Stomach smooth muscle (tissue), 2 donors: ENCODE measurements around the gene PSMB7.

Source experiments
- H3K27ac ChIP-seq: one replicate; pipeline ENCODE4 v1.7.0; 2013; ENCODE audit warnings: mild to moderate bottlenecking, low read length, inconsistent platforms
- H3K27me3 ChIP-seq, 2 donors: one replicate each; pipeline ENCODE4 v1.7.0; 2013; ENCODE audit warnings: low read length in 2 of 2; ENCODE audit not compliant: insufficient read depth in 2 of 2, control insufficient read depth in 1 of 2
- H3K36me3 ChIP-seq, 2 donors: one replicate each; pipeline ENCODE4 v1.7.0; 2013; ENCODE audit warnings: low read length in 2 of 2; ENCODE audit not compliant: control insufficient read depth in 2 of 2, insufficient read depth in 2 of 2
- H3K4me1 ChIP-seq: one replicate; pipeline ENCODE4 v1.7.0; 2013; ENCODE audit warnings: low read length; ENCODE audit not compliant: control insufficient read depth, insufficient read depth
- H3K4me3 ChIP-seq, 2 donors: one replicate each; pipeline ENCODE4 v1.7.0; 2013; ENCODE audit warnings: low read length in 2 of 2
- H3K9ac ChIP-seq, 2 donors: one replicate each; pipeline ENCODE4 v1.7.0; 2013; ENCODE audit warnings: low read length in 2 of 2, mild to moderate bottlenecking in 1 of 2
- H3K9me3 ChIP-seq, 2 donors: one replicate each; pipeline ENCODE4 v1.7.0; 2013; ENCODE audit warnings: low read length in 2 of 2; ENCODE audit not compliant: control insufficient read depth in 2 of 2
- donor health status: healthy.
- donor health status: Pancreatic carcinoma.

Gene PSMB7

DNA sequence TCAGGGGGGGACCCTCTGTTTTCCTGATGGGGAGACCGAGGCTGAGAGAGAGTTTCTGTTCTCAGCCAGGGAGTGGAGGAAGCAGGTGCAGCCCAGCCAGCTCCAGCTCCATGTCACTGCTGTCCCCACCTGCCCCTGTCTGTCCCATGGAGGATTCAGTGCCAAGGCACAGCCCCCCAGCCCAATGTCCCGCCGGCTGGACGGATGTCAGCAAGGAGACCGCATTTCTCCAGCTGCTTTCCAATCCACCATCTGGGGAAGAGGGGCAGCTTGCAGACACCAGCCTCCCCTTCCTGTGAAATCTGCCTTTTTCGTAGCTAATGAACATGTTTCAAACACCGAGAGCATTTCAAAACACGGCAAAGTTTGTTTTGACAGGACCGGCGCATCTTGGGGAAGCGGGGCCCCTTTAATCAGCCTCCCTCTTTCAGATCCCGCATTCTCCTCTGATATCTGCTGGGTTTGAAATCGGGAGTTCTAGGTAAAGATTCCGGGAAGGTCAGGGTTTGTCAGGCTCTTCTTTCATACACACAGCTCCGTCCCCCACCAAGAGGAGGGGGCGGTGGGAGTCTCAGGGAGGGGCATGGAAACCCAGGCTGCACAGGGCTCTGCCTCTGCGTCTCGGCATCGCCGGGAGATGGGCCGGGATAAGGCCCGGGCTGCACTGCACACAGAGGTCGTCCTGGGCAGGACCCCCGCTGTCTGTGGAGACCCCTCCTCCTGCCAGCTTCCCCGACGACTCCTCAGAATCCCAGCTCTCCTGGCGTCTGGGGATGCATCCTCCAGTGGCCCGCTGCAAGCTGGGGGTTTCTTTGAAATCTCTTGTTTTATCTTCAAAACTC is 82.7 kb downstream of the PSMB7 start:
- no peak overlapping the region for H3K9ac ChIP-seq
- no peaks in the 10 kb centered on the region for H3K4me1 ChIP-seq
- H3K4me3 ChIP-seq = no peak overlapping the region
- no peaks in the 10 kb centered on the region for H3K27me3 ChIP-seq
- no peak overlapping the region for H3K27ac ChIP-seq
- H3K36me3 ChIP-seq = peaks cover 6 to 24% of the 10 kb centered on the region in 2 donors
- peaks cover 2 to 7% of the 10 kb centered on the region in 2 donors for H3K9me3 ChIP-seq

DNA sequence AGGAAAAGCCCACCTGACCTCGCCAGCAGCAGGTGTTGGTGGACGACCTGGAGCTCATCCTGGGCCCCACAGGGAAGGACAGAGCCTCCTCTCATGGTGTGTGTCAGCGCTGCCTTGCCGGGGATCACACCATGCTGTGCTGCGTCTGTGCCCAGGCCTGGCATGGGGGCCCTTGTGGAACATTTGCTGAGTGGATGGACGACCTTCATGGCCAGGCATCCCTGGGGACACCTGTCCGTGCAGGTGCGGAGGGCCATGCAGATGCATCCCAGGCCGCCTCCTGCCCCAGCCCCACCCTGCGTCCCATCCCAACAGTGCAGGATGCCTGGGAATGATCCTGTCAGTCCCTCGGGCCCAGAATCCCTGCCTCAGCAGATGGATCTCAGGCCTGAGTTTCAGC is 83.7 kb downstream of the PSMB7 start:
- Histone ChIP-seq H3K27ac (no peak overlapping the region), H3K4me1 (no peaks in the 10 kb centered on the region), H3K27me3 (no peaks in the 10 kb centered on the region), H3K36me3 (peaks cover 4 to 27% of the 10 kb centered on the region in 2 donors), H3K9me3 (no peaks in the 10 kb centered on the region), H3K9ac (no peak overlapping the region), H3K4me3 (no peak overlapping the region)

DNA sequence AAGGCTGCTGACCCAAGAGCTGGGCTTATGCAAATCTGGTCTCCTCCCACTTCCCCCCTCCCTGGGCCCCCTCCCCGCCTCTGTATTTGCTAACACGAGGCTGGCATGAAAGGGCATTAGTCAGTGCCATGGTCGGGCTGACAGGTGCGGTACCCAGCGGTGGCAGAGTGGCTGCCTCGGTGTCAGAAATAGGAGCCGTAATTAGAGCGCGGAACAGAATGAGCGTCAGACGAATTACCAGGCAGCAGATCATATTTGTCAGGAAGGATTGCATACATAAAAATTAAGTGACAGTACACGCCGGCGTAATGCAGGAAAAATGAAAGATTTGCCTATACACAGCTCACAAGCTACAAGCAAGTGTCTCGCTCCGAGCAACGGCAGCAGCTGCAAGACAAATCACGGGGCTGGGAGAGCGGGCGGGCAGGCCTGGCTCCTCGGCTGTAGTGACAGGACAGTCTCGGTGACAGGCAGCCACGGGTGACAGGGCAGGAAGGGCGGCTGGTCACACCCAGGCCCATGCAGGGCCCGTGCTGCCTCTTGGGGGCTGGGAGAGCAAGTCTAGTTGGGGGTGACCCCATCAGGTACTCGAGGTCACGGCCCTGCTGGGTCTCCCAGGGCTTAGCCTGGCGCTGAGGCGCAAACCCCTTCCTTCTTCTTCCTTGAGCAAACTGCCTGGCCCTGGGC is 85.1 kb downstream of the PSMB7 start:
- no peak overlapping the region for H3K4me3 ChIP-seq
- H3K9ac ChIP-seq = no peak overlapping the region
- no peaks in the 10 kb centered on the region for H3K27me3 ChIP-seq
- no peaks in the 10 kb centered on the region for H3K4me1 ChIP-seq
- H3K27ac ChIP-seq = no peak overlapping the region
- no peaks in the 10 kb centered on the region for H3K9me3 ChIP-seq
- H3K36me3 ChIP-seq = peaks cover 4 to 25% of the 10 kb centered on the region in 2 donors

DNA sequence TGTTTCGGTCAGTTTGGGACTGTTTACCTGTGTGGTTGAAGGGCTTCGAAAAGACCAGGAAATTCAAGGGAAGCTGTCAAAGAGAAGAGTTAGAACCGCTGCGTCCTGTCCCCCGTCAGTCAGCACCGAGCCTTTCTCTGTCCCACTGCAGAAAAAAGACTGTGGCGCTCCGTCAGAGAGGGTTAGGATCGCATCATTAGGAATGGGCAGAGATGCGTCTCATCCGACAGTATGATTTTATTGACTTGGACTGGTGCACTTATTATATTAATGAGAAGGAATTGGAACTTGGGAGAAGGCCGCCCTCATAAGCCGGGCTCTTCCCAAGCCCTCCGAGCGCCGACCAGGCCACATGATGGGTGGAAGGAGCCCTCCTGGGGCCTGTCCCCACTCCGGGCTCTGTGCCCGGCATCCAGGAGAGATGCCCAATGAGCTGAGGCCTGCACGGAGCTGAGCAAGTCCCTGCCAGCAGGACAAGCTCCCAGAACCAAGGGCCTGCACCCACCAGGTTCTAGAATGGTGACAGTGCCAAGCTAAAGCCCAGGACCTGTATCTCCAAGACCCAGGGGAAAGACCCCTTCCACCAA is 85.9 kb downstream of the PSMB7 start:
- no peaks in the 10 kb centered on the region for H3K4me1 ChIP-seq
- H3K4me3 ChIP-seq = no peak overlapping the region
- no peak overlapping the region for H3K27ac ChIP-seq
- H3K9me3 ChIP-seq = no peaks in the 10 kb centered on the region
- H3K9ac ChIP-seq = no peak overlapping the region
- peaks cover 4 to 25% of the 10 kb centered on the region in 2 donors for H3K36me3 ChIP-seq
- H3K27me3 ChIP-seq = no peaks in the 10 kb centered on the region

DNA sequence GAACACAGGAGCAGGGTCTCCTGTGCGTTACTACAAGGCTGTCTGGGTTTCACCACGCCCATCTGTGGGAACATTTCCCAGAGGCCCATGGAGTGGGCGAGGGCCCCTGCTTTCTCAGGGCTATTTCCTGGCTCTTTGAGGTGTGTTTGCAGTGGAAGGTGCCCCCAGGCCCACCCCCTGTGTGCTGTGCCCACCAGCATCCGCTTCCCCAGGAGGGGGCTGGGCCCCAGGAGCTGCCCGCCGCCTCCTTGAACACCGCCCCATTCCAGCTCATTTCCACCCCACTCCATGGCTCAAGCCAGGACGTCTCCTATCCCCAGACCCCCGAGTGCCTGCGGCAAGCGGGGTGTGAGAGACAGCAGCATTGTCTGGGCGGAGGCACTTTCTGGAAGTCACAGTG is 87.0 kb downstream of the PSMB7 start:
- no peaks in the 10 kb centered on the region for H3K4me1 ChIP-seq
- no peaks in the 10 kb centered on the region for H3K27me3 ChIP-seq
- H3K36me3 ChIP-seq = peaks cover 4 to 23% of the 10 kb centered on the region in 2 donors
- H3K9me3 ChIP-seq = no peaks in the 10 kb centered on the region
- H3K4me3 ChIP-seq = no peak overlapping the region
- no peak overlapping the region for H3K27ac ChIP-seq
- no peak overlapping the region for H3K9ac ChIP-seq

DNA sequence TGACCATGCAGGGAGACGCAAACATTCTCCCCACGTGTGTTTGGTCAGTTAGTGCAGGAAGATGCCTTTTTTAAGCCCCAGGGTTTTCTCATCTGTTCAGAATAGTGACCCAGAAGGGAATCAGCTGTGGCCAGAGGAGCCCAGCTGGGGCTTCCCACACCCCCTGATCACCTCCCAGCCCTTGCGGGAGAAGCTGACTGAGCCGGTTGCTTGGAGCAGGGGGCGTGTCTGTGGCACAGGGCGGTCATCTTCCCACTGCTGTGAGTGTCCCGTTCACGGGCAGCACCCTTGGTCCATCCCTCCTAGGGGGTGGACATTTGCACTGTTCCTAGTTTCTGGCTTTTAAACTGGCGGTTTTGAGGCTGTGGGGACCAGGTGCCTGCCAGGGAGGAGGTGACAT is 87.8 kb downstream of the PSMB7 start:
- H3K27ac ChIP-seq = no peak overlapping the region

DNA sequence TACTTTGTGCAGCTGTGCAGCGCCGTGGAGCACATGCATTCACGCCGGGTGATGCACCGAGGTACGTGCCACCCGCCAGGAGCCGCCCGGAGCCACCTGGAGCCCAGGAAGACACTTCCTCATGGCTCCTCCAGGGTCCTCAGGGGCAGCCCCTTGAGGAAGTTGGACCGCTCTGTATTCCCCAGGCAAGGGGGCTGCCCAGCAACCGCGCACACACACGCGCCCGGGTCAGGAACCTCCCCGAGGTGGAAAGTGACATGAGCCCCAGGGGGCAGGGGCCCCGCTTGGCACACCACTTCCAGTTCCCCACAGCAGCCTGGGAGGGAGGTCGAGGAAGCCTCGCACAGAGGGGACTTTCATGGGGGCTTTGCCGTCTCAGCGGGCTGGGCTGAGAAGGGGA is 88.9 kb downstream of the PSMB7 start:
- Histone ChIP-seq H3K9me3 (no peaks in the 10 kb centered on the region), H3K4me1 (no peaks in the 10 kb centered on the region), H3K27ac (no peak overlapping the region), H3K9ac (no peak overlapping the region), H3K4me3 (no peak overlapping the region), H3K36me3 (peaks cover 4 to 24% of the 10 kb centered on the region in 2 donors), H3K27me3 (no peaks in the 10 kb centered on the region)

More for the DNA sequence above, 87.8 kb downstream of the PSMB7 start:
- peaks cover 4 to 22% of the 10 kb centered on the region in 2 donors for H3K36me3 ChIP-seq
- no peak overlapping the region for H3K9ac ChIP-seq
- H3K4me1 ChIP-seq = no peaks in the 10 kb centered on the region
- H3K4me3 ChIP-seq = no peak overlapping the region
- H3K27me3 ChIP-seq = no peaks in the 10 kb centered on the region
- no peaks in the 10 kb centered on the region for H3K9me3 ChIP-seq

DNA sequence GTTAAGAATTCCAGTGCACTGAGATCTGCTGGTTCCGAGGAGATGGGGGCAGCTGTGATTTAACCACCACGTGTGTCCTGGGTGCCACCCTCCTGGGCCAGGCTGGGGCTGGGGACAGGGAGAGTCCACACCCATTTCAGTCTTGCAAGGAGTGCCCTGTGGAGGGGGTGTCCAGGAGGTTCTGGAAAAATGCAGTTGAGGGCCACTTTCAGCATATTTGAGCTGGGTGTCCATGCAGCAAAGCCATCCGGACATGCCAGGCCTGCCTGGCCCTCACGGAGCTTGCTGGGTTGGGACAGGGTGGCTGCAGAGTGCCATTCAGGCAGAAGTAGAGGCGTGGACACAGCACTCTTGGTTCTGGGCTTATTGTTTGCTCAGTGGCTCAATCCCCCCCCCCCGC is 89.4 kb downstream of the PSMB7 start:
- Histone ChIP-seq H3K4me1 (no peaks in the 10 kb centered on the region), H3K36me3 (peaks cover 4 to 26% of the 10 kb centered on the region in 2 donors), H3K27me3 (no peaks in the 10 kb centered on the region), H3K9ac (no peak overlapping the region), H3K27ac (no peak overlapping the region), H3K9me3 (no peaks in the 10 kb centered on the region), H3K4me3 (no peak overlapping the region)

DNA sequence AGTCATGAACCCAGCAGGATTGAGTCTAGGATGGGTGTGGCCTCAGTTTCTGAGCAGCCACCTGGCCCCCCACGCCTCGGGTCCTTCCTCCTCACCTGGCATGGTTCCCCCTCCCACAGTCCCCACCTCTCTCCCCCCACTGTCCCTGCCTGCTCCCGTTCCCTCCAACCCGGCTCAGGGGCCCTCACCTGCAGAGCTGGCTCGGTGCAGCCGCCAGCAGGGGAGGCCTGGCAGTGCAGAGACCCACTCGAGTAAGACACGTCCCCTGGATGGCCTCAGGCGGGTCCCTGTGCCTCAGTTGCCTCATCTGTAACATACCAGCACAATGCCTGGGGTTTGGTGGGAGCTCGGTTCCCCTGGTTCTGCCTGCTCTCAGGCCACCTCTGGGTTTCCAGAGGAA is 91.3 kb downstream of the PSMB7 start:
- Histone ChIP-seq H3K36me3 (peaks cover 4 to 19% of the 10 kb centered on the region in 2 donors), H3K27me3 (no peaks in the 10 kb centered on the region), H3K9ac (no peak overlapping the region), H3K27ac (no peak overlapping the region), H3K9me3 (no peaks in the 10 kb centered on the region), H3K4me3 (no peak overlapping the region), H3K4me1 (peaks cover 8% of the 10 kb centered on the region)

DNA sequence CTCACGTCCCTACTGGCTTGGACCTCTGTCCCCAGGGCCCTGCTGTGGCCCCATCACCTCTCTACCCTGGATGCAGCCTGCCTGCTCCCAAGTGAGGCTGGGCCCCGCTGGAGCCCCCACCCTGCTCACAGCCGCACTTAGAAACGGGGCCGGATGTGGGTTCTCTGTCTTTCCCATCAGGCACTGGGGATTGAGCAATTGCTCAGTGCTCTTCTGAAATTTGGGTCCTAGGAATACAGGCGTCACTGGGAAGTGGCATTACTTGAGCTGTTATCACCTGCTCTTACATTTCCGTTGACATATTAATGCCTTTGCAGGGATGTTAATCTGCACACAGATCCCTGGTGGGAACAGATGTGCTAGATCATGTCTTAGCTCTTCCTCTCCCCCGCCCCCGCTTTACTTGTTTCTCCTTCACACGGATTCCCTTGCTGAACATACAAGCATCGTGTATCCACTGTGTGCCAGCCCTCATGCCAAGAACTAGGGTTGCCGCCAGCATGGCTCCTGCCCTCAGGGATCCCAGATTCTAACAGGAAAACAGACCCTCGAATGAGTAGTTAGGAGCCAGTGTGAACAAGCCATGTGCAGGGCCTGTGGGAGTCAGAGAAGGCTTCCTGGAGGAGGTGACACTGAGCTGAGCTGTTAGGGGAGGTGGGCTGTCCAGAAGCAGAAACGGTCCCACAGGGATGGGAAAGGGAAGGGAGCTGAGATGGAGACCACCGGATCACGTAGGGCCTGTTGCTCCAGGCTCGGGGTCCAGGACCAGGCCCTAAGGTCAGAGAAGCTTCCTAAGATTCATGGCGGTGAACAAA is 92.4 kb downstream of the PSMB7 start:
- H3K27me3 ChIP-seq = no peaks in the 10 kb centered on the region
- H3K9ac ChIP-seq = no peak overlapping the region
- H3K4me1 ChIP-seq = peaks cover 8% of the 10 kb centered on the region
- no peak overlapping the region for H3K4me3 ChIP-seq
- H3K27ac ChIP-seq = no peak overlapping the region
- no peaks in the 10 kb centered on the region for H3K9me3 ChIP-seq
- peaks cover 4 to 14% of the 10 kb centered on the region in 2 donors for H3K36me3 ChIP-seq
